HCT116 (cell line): ENCODE measurements around the gene SPTLC3. TPM values are rescaled to one million over a fixed set of nuclear protein-coding genes. Genes with fewer than 3 reads are reported as not detected.

ENCODE experiments used
- ATAC-seq: fragments of 200-7000 bp; cut with Tn5 transposase; 2 replicates; pipeline ENCODE4 v1.9.1; 2020; ENCODE audit warnings: mild to moderate bottlenecking, moderate library complexity
- BruUV-seq: library from RNA; stranded (reverse); fragments of 400-500 nt; replicated peaks from 2 replicates; lab custom pipeline; 2021; lab: Mats Ljungman, UMichigan
- CTCF ChIA-PET: fragments of 300-600 bp; sonication (Branson Sonifier 250); formaldehyde crosslinking; loops from one replicate; lab custom pipeline; 2021; ENCODE audit warnings: antibody characterized with exemption; lab: Charles Lee
- POLR2A ChIA-PET: fragments of 300-600, 350-600 bp; sonication (Branson Sonifier 250); formaldehyde crosslinking; loops from one replicate; lab custom pipeline; 2021; ENCODE audit warnings: antibody characterized with exemption; lab: Charles Lee
- RAD21 ChIA-PET, 2 experiments: fragments of 300-600 bp; sonication (Branson Sonifier 250); formaldehyde crosslinking; loops; one replicate each; lab custom pipeline; 2023; ENCODE audit warnings: low total read pairs in 2 of 2; ENCODE audit not compliant: uncharacterized antibody in 2 of 2, unreplicated experiment in 2 of 2, low non-redundant PET in 1 of 2; lab: Charles Lee
- DNase-seq: peaks from one replicate; pipeline ENCODE4 v3.0.0-alpha.2; 2010; ENCODE audit warnings: low read depth, low spot score
- H2AFZ ChIP-seq: fragments of 200-600 bp; shearing (Covaris generic), sonication (generic); 2 replicates; pipeline ENCODE4 v1.6.1; 2017; ENCODE audit warnings: low read depth, mixed run types, mixed read lengths, antibody characterized with exemption, low read length; ENCODE audit not compliant: poor library complexity, severe bottlenecking
- H3K27ac ChIP-seq: 2 replicates; pipeline ENCODE4 v1.5.1; 2012; ENCODE audit warnings: low read depth, low read length
- H3K27me3 ChIP-seq: fragments of 200-600 bp; sonication (generic); 2 replicates; pipeline ENCODE4 v1.6.1; 2016; ENCODE audit warnings: mixed run types, low read length, mixed read lengths; ENCODE audit not compliant: insufficient read depth
- H3K36me3 ChIP-seq, 2 experiments: fragments of 200-500 bp in 1 of 2; fragments of 200-600 bp in 1 of 2; sonication (Bioruptor generic) in 1 of 2; sonication (generic) in 1 of 2; 2 replicates each; pipeline versions ENCODE4 v1.5.1 to v1.6.1; 2014 to 2016; ENCODE audit warnings: low read length in 2 of 2, inconsistent platforms in 1 of 2, mixed read lengths in 1 of 2, mixed run types in 1 of 2; ENCODE audit not compliant: insufficient read depth in 2 of 2, control insufficient read depth in 1 of 2
- H3K4me1 ChIP-seq, 2 experiments: fragments of 200-600 bp in 1 of 2; sonication (generic) in 1 of 2; 2 replicates each; pipeline versions ENCODE4 v1.5.1 to v1.6.1; 2012 to 2017; ENCODE audit warnings: low read length in 2 of 2, inconsistent platforms in 1 of 2, mild to moderate bottlenecking in 1 of 2, mixed read lengths in 1 of 2, mixed run types in 1 of 2, moderate library complexity in 1 of 2; ENCODE audit not compliant: insufficient read depth in 2 of 2, control insufficient read depth in 1 of 2
- H3K4me2 ChIP-seq: fragments of 200-600 bp; sonication (generic); 2 replicates; pipeline ENCODE4 v1.6.1; 2017; ENCODE audit warnings: mixed run types, low read length, mixed read lengths
- H3K4me3 ChIP-seq, 2 experiments: fragments of 200-600 bp in 1 of 2; sonication (generic) in 1 of 2; replicated peaks in 1 of 2; 2 replicates each; pipeline ENCODE4 v1.5.1; 2011 to 2016; ENCODE audit warnings: low read length in 2 of 2, control low read depth in 1 of 2, low read depth in 1 of 2, mild to moderate bottlenecking in 1 of 2, mixed read lengths in 1 of 2, mixed run types in 1 of 2
- H3K79me2 ChIP-seq: fragments of 200-600 bp; sonication (generic); 2 replicates; pipeline ENCODE4 v1.6.1; 2017; ENCODE audit warnings: mild to moderate bottlenecking, mixed run types, low read length, moderate library complexity, mixed read lengths; ENCODE audit not compliant: insufficient read depth
- H3K9ac ChIP-seq: fragments of 200-600 bp; sonication (generic); 2 replicates; pipeline ENCODE4 v1.6.1; 2016; ENCODE audit warnings: low read length, mixed read lengths
- H3K9me2 ChIP-seq: fragments of 200-600 bp; sonication (generic), shearing (Covaris generic); 2 replicates; pipeline ENCODE4 v1.6.1; 2017; ENCODE audit warnings: mixed run types, mild to moderate bottlenecking, moderate library complexity; ENCODE audit not compliant: insufficient read depth
- H3K9me3 ChIP-seq, 2 experiments: fragments of 200-500 bp in 1 of 2; fragments of 200-600 bp in 1 of 2; sonication (Bioruptor generic) in 1 of 2; sonication (generic) in 1 of 2; 2 replicates each; pipeline ENCODE4 v1.6.1; 2014 to 2017; ENCODE audit warnings: low read length in 2 of 2, mixed read lengths in 2 of 2, inconsistent platforms in 1 of 2, low read depth in 1 of 2, mild to moderate bottlenecking in 1 of 2, mixed run types in 1 of 2, moderate library complexity in 1 of 2; ENCODE audit not compliant: control insufficient read depth in 1 of 2, insufficient read depth in 1 of 2
- H4K20me1 ChIP-seq: fragments of 200-600 bp; sonication (generic), shearing (Covaris generic); 2 replicates; pipeline ENCODE4 v1.6.1; 2017; ENCODE audit warnings: mixed run types, mild to moderate bottlenecking, moderate library complexity; ENCODE audit not compliant: insufficient read depth
- ATF3 ChIP-seq: IDR thresholded peaks from 2 replicates; pipeline ENCODE4 v1.6.1; 2012
- ELF1 ChIP-seq: IDR thresholded peaks from 2 replicates; pipeline ENCODE4 v1.6.1; 2012; ENCODE audit warnings: low read depth, borderline replicate concordance
- EZH2 ChIP-seq: fragments of 200-600 bp; sonication (generic); IDR thresholded peaks from 2 replicates; pipeline ENCODE4 v1.6.1; 2017; ENCODE audit warnings: antibody characterized with exemption, mixed run types
- FOSL1 ChIP-seq: IDR thresholded peaks from 2 replicates; pipeline ENCODE4 v1.6.1; 2012; ENCODE audit warnings: low read depth
- POLR2A ChIP-seq: IDR thresholded peaks from 2 replicates; pipeline ENCODE4 v1.7.0; 2011; ENCODE audit warnings: borderline replicate concordance; ENCODE audit not compliant: insufficient read depth, insufficient read length; ENCODE audit errors: extremely low read depth
- POLR2AphosphoS5 ChIP-seq: IDR thresholded peaks from 2 replicates; pipeline ENCODE4 v1.6.1; 2011; ENCODE audit warnings: mild to moderate bottlenecking, low read depth, low read length, moderate library complexity
- SP1 ChIP-seq: IDR thresholded peaks from 2 replicates; pipeline ENCODE4 v1.6.1; 2012; ENCODE audit warnings: low read depth
- SRF ChIP-seq: IDR thresholded peaks from 2 replicates; pipeline ENCODE4 v1.6.1; 2012; ENCODE audit warnings: low read depth
- ZFX ChIP-seq: fragments of 450-650 bp; IDR thresholded peaks from 2 replicates; pipeline ENCODE4 v1.6.1; 2017
- ZNF274 ChIP-seq: fragments of 200-500 bp; sonication (Bioruptor generic); IDR thresholded peaks from 2 replicates; pipeline ENCODE4 v1.6.1; 2014; ENCODE audit warnings: mild to moderate bottlenecking, low read depth, low read length, inconsistent platforms
- intact Hi-C: fragments of 100-400 bp; cut with micrococcal nuclease; formaldehyde crosslinking; loops from 2 replicates; pipeline ENCODE4 v1.10.0; 2022
- total RNA-seq: library from RNA; stranded (reverse); gene quantifications from one replicate; pipeline ENCODE4 v1.2.1, GENCODE V29; 2021; ENCODE audit not compliant: unreplicated experiment
- TF ChIP-seq, protein P1 (sequence below): IDR thresholded peaks from 2 replicates; pipeline ENCODE4 v1.6.1; 2011; ENCODE audit warnings: mild to moderate bottlenecking, low read length, moderate library complexity; ENCODE audit not compliant: insufficient replicate concordance; ENCODE audit errors: extremely low read depth
- TF ChIP-seq, protein P2 (sequence below): IDR thresholded peaks from 2 replicates; pipeline ENCODE4 v1.6.1; 2012

The SPTLC3 gene
- total RNA-seq, 1 experiment from 2014 or later = not detected

GRCh38 chr20:13173201-13173600, 164.4 kb downstream of the SPTLC3 start:
- Histone ChIP-seq H3K9ac (no peak overlapping the region), H3K4me3 (no peak overlapping the region), H3K27me3 (no peaks in the 10 kb centered on the region), H3K79me2 (no peaks in the 10 kb centered on the region), H3K27ac (no peak overlapping the region), H3K9me2 (no peaks in the 10 kb centered on the region), H2AFZ (no peak overlapping the region), H4K20me1 (no peaks in the 10 kb centered on the region), H3K4me2 (no peak overlapping the region), H3K9me3 (no peaks in the 10 kb centered on the region), H3K4me1 (no peaks in the 10 kb centered on the region), H3K36me3 (no peaks in the 10 kb centered on the region)
- ChIA-PET CTCF (no interaction called here), RAD21 (no interaction called here), POLR2A (no interaction called here)
- no TSS peak for BruUV-seq
- no peak for TF ChIP-seq ZFX
- TF ChIP-seq FOSL1 = no peak
- no peak for TF ChIP-seq SRF
- no peak for TF ChIP-seq EZH2
- TF ChIP-seq, protein P1, sequence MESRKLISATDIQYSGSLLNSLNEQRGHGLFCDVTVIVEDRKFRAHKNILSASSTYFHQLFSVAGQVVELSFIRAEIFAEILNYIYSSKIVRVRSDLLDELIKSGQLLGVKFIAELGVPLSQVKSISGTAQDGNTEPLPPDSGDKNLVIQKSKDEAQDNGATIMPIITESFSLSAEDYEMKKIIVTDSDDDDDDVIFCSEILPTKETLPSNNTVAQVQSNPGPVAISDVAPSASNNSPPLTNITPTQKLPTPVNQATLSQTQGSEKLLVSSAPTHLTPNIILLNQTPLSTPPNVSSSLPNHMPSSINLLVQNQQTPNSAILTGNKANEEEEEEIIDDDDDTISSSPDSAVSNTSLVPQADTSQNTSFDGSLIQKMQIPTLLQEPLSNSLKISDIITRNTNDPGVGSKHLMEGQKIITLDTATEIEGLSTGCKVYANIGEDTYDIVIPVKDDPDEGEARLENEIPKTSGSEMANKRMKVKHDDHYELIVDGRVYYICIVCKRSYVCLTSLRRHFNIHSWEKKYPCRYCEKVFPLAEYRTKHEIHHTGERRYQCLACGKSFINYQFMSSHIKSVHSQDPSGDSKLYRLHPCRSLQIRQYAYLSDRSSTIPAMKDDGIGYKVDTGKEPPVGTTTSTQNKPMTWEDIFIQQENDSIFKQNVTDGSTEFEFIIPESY = no peak
- no peak for TF ChIP-seq POLR2AphosphoS5
- no peak for TF ChIP-seq ATF3
- TF ChIP-seq SP1 = no peak
- no peak for TF ChIP-seq ZNF274
- no peak for TF ChIP-seq ELF1
- TF ChIP-seq POLR2A = no peak
- TF ChIP-seq, protein P2, sequence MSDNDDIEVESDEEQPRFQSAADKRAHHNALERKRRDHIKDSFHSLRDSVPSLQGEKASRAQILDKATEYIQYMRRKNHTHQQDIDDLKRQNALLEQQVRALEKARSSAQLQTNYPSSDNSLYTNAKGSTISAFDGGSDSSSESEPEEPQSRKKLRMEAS = no peak
- no peak for DNase-seq
- intact Hi-C loops = no loop called here
- no peak for ATAC-seq
